Measurements from ENCODE around the gene ZNF619. TPM values are rescaled to one million over a fixed set of nuclear protein-coding genes. Genes with fewer than 3 reads are reported as not detected.

Gene ZNF619
- total RNA-seq, 2 donors from 2014 or later: 6.9 to 8.8 TPM

GRCh38 chr3:40511031-40511718 is 34.3 kb downstream of the ZNF619 start:
- no peaks in the 10 kb centered on the region for H3K4me1 ChIP-seq (replicated peaks)
- H3K27me3 ChIP-seq (replicated peaks; ENCODE audit: insufficient read depth): no peaks in the 10 kb centered on the region
- no peak overlapping the region for H3K4me3 ChIP-seq
- TF ChIP-seq POLR2A (IDR thresholded peaks at IDR 0.05) (no peak), CTCF (IDR thresholded peaks at IDR 0.05) (no peak), POLR2AphosphoS5 (IDR thresholded peaks at IDR 0.05) (no peak)
- WGBS: 100% methylated on average over 1 of the region's 1 CpG
- no peaks in the 10 kb centered on the region for H3K9me3 ChIP-seq
- intact Hi-C loops (cut with DNase I): no loop called here
- no peak overlapping the region for H3K27ac ChIP-seq
- no peak for DNase-seq (ENCODE audit: low spot score)
- H3K36me3 ChIP-seq: peaks cover 0 to 6% of the 10 kb centered on the region in 2 donors

GRCh38 chr3:40516201-40516600 is 39.3 kb downstream of the ZNF619 start:
- no peak for DNase-seq (ENCODE audit: low spot score)
- H3K4me1 ChIP-seq (replicated peaks): no peaks in the 10 kb centered on the region
- no peak for TF ChIP-seq CTCF (IDR thresholded peaks at IDR 0.05)
- no peak for TF ChIP-seq POLR2A (IDR thresholded peaks at IDR 0.05)
- no peak for TF ChIP-seq POLR2AphosphoS5 (IDR thresholded peaks at IDR 0.05)
- no peak overlapping the region for H3K27ac ChIP-seq
- H3K9me3 ChIP-seq: no peaks in the 10 kb centered on the region
- peaks cover 0 to 6% of the 10 kb centered on the region in 2 donors for H3K36me3 ChIP-seq
- no peaks in the 10 kb centered on the region for H3K27me3 ChIP-seq (replicated peaks; ENCODE audit: insufficient read depth)
- intact Hi-C loops (cut with DNase I): no loop called here
- WGBS: 92% methylated on average over 5 of the region's 5 CpGs
- no peak overlapping the region for H3K4me3 ChIP-seq

GRCh38 chr3:40518067-40518466 is 41.1 kb downstream of the ZNF619 start:
- H3K9me3 ChIP-seq: no peaks in the 10 kb centered on the region
- WGBS: 86% methylated on average over 1 of the region's 1 CpG
- H3K27me3 ChIP-seq (replicated peaks; ENCODE audit: insufficient read depth): no peaks in the 10 kb centered on the region
- no peak for DNase-seq (ENCODE audit: low spot score)
- TF ChIP-seq POLR2AphosphoS5 (IDR thresholded peaks at IDR 0.05) (no peak), POLR2A (IDR thresholded peaks at IDR 0.05) (no peak), CTCF (IDR thresholded peaks at IDR 0.05) (no peak)
- no peak overlapping the region for H3K4me3 ChIP-seq
- intact Hi-C loops (cut with DNase I): no loop called here
- H3K4me1 ChIP-seq (replicated peaks): no peaks in the 10 kb centered on the region
- no peaks in the 10 kb centered on the region for H3K36me3 ChIP-seq
- no peak overlapping the region for H3K27ac ChIP-seq

DNA sequence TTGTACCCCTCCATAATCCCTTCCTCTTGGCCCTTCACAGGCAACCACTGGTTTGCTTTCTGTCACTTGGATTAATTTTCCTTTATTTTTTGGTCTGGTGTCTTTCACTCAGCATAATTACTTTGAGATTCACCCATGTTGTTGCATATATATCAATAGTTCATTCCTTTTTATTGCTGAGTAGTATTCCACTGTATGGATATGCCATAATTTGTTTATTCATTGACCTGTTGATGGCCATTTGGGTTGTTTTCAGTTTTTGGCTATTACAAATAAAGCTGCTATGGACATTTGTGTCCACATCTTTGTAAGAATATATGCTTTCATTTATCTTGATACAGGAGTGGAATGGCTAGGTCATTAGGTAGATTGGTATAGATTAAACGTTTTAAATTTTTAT is 41.9 kb downstream of the ZNF619 start:
- no peak overlapping the region for H3K27ac ChIP-seq
- no peaks in the 10 kb centered on the region for H3K27me3 ChIP-seq (replicated peaks; ENCODE audit: insufficient read depth)
- no peak for TF ChIP-seq CTCF (IDR thresholded peaks at IDR 0.05)
- TF ChIP-seq POLR2AphosphoS5 (IDR thresholded peaks at IDR 0.05): no peak
- no peak for TF ChIP-seq POLR2A (IDR thresholded peaks at IDR 0.05)
- no peaks in the 10 kb centered on the region for H3K4me1 ChIP-seq (replicated peaks)
- no peaks in the 10 kb centered on the region for H3K36me3 ChIP-seq
- no peaks in the 10 kb centered on the region for H3K9me3 ChIP-seq
- intact Hi-C loops (cut with DNase I): no loop called here
- 97% methylated on average over 1 of the region's 1 CpG for WGBS
- DNase-seq (ENCODE audit: low spot score): no peak
- H3K4me3 ChIP-seq: no peak overlapping the region

GRCh38 chr3:40521254-40521653 is 44.3 kb downstream of the ZNF619 start:
- no peak for DNase-seq (ENCODE audit: low spot score)
- intact Hi-C loops (cut with DNase I): no loop called here
- no peaks in the 10 kb centered on the region for H3K4me1 ChIP-seq (replicated peaks)

More at GRCh38 chr3:40521254-40521653, 44.3 kb downstream of the ZNF619 start:
- H3K27ac ChIP-seq: no peak overlapping the region
- no peaks in the 10 kb centered on the region for H3K36me3 ChIP-seq
- TF ChIP-seq CTCF (IDR thresholded peaks at IDR 0.05) (no peak), POLR2AphosphoS5 (IDR thresholded peaks at IDR 0.05) (no peak), POLR2A (IDR thresholded peaks at IDR 0.05) (no peak)
- no peaks in the 10 kb centered on the region for H3K9me3 ChIP-seq
- WGBS: 95% methylated on average over 3 of the region's 3 CpGs
- no peak overlapping the region for H3K4me3 ChIP-seq
- no peaks in the 10 kb centered on the region for H3K27me3 ChIP-seq (replicated peaks; ENCODE audit: insufficient read depth)

Measured in prostate gland (tissue), 2 donors.